Uterus (tissue), 2 donors: ENCODE results near the gene CCR5.

ENCODE experiments used
- CTCF ChIP-seq, 4 experiments: fragments of 200-600 bp in 2 of 4; fragments of 450-650 bp in 2 of 4; sonication (generic) in 2 of 4; IDR thresholded peaks; one replicate each; pipeline ENCODE4 v1.5.1; 2016 to 2019; ENCODE audit warnings: antibody characterized with exemption in 4 of 4, mild to moderate bottlenecking in 2 of 4, moderate library complexity in 1 of 4
- POLR2A ChIP-seq, 2 donors: fragments of 450-650 bp; IDR thresholded peaks; one replicate each; pipeline ENCODE4 v1.6.1; 2016; ENCODE audit warnings: antibody characterized with exemption in 2 of 2, mild to moderate bottlenecking in 1 of 2, moderate library complexity in 1 of 2

- TF ChIP-seq POLR2A (IDR thresholded peaks at IDR 0.05) (no peak), CTCF (IDR thresholded peaks at IDR 0.05) (no peak)
Measured at GRCh38 chr3:46350262-46350565, 20.5 kb upstream of the CCR5 start.
